IPS-NIHi7 (cell line): Measurements from ENCODE around the gene KCNK18.

Experiments
- DNase-seq: peaks from one replicate; pipeline ENCODE4 v3.0.0; 2012; ENCODE audit warnings: mixed read lengths; ENCODE audit errors: extremely low spot score

KCNK18 gene

GRCh38 chr10:117250411-117250810, 53.1 kb downstream of the KCNK18 start:
- no peak for DNase-seq

GRCh38 chr10:117253908-117254307, 56.6 kb downstream of the KCNK18 start:
- no peak for DNase-seq

GRCh38 chr10:117254338-117254737, 57.0 kb downstream of the KCNK18 start:
- no peak for DNase-seq

- no peak for DNase-seq
Measured at GRCh38 chr10:117254774-117255735, 57.8 kb downstream of the KCNK18 start.

GRCh38 chr10:117255835-117256460, 58.7 kb downstream of the KCNK18 start:
- DNase-seq: no peak

GRCh38 chr10:117256910-117257309, 59.6 kb downstream of the KCNK18 start:
- DNase-seq: no peak

GRCh38 chr10:117257721-117258120, 60.4 kb downstream of the KCNK18 start:
- DNase-seq: no peak

- DNase-seq: no peak
Measured at GRCh38 chr10:117259279-117259678, 62.0 kb downstream of the KCNK18 start.
